ENCODE results near the gene EVC. TPM values are rescaled to one million over a fixed set of nuclear protein-coding genes. Genes with fewer than 3 reads are reported as not detected.

EVC gene
- total and polyA plus RNA-seq, 2 of the 4 experiments (the other 2 are of a cell fraction): 16.8 to 18.9 TPM

GRCh38 chr4:5686338-5686737 is 24.7 kb upstream of the EVC start:
- Histone ChIP-seq H3K23ac (ENCODE audit: low read depth, low read length) (no peak overlapping the region), H2BK20ac (ENCODE audit: low read depth, low read length) (no peak overlapping the region), H2AFZ (replicated peaks; ENCODE audit: low read length, poor library complexity) (no peak overlapping the region), H4K8ac (ENCODE audit: low read depth in 2 of 2, low read length in 2 of 2) (no peak overlapping the region), H2AK9ac (replicated peaks; ENCODE audit: low read depth, low read length, poor library complexity) (no peak overlapping the region), H3K36me3 (ENCODE audit: control insufficient read depth, insufficient read depth, low read length) (peaks cover 59% of the 10 kb centered on the region), H4K91ac (ENCODE audit: insufficient read depth, low read depth, low read length) (no peak overlapping the region), H3K4me2 (ENCODE audit: low read depth, low read length) (no peak overlapping the region), H3K56ac (ENCODE audit: extremely low read depth, insufficient read depth, low read length) (no peak overlapping the region), H2AK5ac (ENCODE audit: low read depth, low read length) (no peak overlapping the region), H3K79me1 (ENCODE audit: low read depth in 1 of 2, low read length in 2 of 2) (no peaks in the 10 kb centered on the region), H3K9me3 (ENCODE audit: control insufficient read depth, insufficient read depth, low read length) (no peaks in the 10 kb centered on the region), H3K27ac (ENCODE audit: insufficient read depth, low read length) (no peak overlapping the region), H4K5ac (ENCODE audit: low read depth, low read length) (no peak overlapping the region), H3K9me1 (ENCODE audit: insufficient read depth, low read length) (peaks cover 4% of the 10 kb centered on the region; the same call in 1 of the 2 replicates), H2BK15ac (ENCODE audit: low read depth, low read length) (no peak overlapping the region), H3K4me1 (ENCODE audit: control insufficient read depth, insufficient read depth, low read length) (no peaks in the 10 kb centered on the region), H4K20me1 (ENCODE audit: insufficient read depth, low read length) (no peaks in the 10 kb centered on the region), H2BK120ac (ENCODE audit: low read depth, low read length) (no peak overlapping the region), H2BK5ac (ENCODE audit: low read depth, low read length, poor library complexity, severe bottlenecking) (no peak overlapping the region), H3K4ac (ENCODE audit: low read depth, low read length) (no peak overlapping the region), H3K27me3 (ENCODE audit: control insufficient read depth, insufficient read depth, low read length) (no peaks in the 10 kb centered on the region), H3K14ac (replicated peaks; ENCODE audit: low read depth, low read length) (no peak overlapping the region), H3K9ac (ENCODE audit: low read depth, low read length) (no peak overlapping the region), H3K4me3 (ENCODE audit: insufficient read depth, low read depth, low read length) (no peak overlapping the region), H3K18ac (ENCODE audit: low read depth, low read length) (no peak overlapping the region)
- dilution Hi-C loops (cut with HindIII; ENCODE audit: low sequenced_read_pairs, unreplicated experiment): no loop called here
- intact Hi-C loops (cut with micrococcal nuclease): no loop called here
- POLR2A ChIA-PET (ENCODE audit: unreplicated experiment): no interaction called here
- CTCF ChIA-PET: no interaction called here
- no TSS peak for BruUV-seq (replicated peaks)
- WGBS, 2 experiments (ENCODE audit: extremely low coverage in 2 of 2, insufficient read length in 1 of 2): no CpG with 5 or more reads among the region's 6 CpGs
- in situ Hi-C loops (cut with MboI; ENCODE audit: low sequenced_read_pairs): no loop called here
- no peak for TF ChIP-seq POLR2A (IDR thresholded peaks at IDR 0.05; ENCODE audit: low read depth, low read length)
- TF ChIP-seq FOS (IDR thresholded peaks at IDR 0.05; ENCODE audit: low read depth, low read length): no peak
- no peak for TF ChIP-seq MAZ (IDR thresholded peaks at IDR 0.05; ENCODE audit: borderline replicate concordance, low read depth, low read length)
- no peak for TF ChIP-seq RFX5 (IDR thresholded peaks at IDR 0.05; ENCODE audit: low read depth, low read length)
- no peak for TF ChIP-seq NFE2L2 (IDR thresholded peaks at IDR 0.05; ENCODE audit: low read depth, low read length)
- no peak for TF ChIP-seq USF2 (IDR thresholded peaks at IDR 0.05; ENCODE audit: low read depth, low read length)
- TF ChIP-seq CTCF (conservative IDR thresholded peaks at IDR 0.05; ENCODE audit: low read depth, low read length): no peak
- no peak for TF ChIP-seq CEBPB (IDR thresholded peaks at IDR 0.05; ENCODE audit: low read depth, low read length)
- TF ChIP-seq RAD21 (IDR thresholded peaks at IDR 0.05; ENCODE audit: low read length): no peak
- no peak for TF ChIP-seq MAFK (IDR thresholded peaks at IDR 0.05; ENCODE audit: low read depth, low read length)
- TF ChIP-seq ELK1 (IDR thresholded peaks at IDR 0.05; ENCODE audit: borderline replicate concordance, low read depth, low read length): no peak
- TF ChIP-seq RCOR1 (IDR thresholded peaks at IDR 0.05; ENCODE audit: insufficient replicate concordance, low read length): no peak
- TF ChIP-seq CHD1 (IDR thresholded peaks at IDR 0.05; ENCODE audit: low read depth, low read length): no peak
- TF ChIP-seq MXI1 (IDR thresholded peaks at IDR 0.05; ENCODE audit: borderline replicate concordance, low read depth, low read length): no peak
- no peak for TF ChIP-seq BHLHE40 (IDR thresholded peaks at IDR 0.05; ENCODE audit: low read depth, low read length)
- no peak for TF ChIP-seq SMC3 (IDR thresholded peaks at IDR 0.05; ENCODE audit: low read depth, low read length)
- DNase-seq: no peak
- ATAC-seq (ENCODE audit: low read depth): no peak

All from IMR-90 (cell line).